ENCODE results near the gene TNPO3. TPM values are rescaled to one million over a fixed set of nuclear protein-coding genes. Genes with fewer than 3 reads are reported as not detected.
"Not testable (repeated sequence)": the region's sequence is repeated elsewhere in the genome, so short reads cannot be mapped to it uniquely, and the experiment has no call there.

TNPO3 gene
- total RNA-seq, 2 experiments from 2014 or later, result 17.1 to 18.7 TPM

DNA sequence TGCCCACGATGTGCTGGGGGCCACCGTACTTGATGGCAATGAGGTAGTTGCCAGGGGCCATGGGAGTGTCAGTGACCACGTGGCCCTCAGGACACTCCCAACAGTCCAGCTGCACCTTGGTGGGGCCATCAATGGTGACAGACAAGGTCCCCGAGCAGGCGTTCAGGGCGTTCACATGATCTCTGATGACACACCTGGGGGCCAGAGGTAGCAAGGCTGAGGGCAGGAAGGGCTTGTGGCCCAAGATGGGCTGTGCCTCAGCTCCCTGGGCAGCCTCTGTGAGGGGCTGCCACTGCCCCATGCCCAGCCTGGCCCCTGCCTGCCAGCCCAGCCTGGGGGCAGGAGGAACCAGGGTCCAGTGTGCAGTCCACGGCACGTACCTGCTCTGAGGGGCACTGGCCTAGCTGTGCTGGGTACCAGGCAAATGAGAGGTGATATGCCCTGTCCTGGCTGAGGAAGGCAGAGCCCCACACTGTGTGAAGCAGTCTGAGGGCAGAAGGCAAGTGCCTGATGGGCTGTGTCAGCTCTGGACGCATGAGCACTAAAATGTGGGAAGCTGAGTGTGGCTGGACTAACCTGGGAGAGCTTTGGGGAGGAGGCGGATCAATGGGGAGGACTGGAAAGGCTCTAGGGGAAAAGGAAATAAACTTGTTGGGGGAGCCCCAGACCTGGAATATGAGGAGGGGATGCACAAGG is 140.9 kb downstream of the TNPO3 start:
- Histone ChIP-seq H3K9me3 (ENCODE audit: control insufficient read depth in 1 of 2, insufficient read depth in 1 of 2, low read length in 2 of 2) (peaks cover 0 to 12% of the 10 kb centered on the region in 2 experiments), H3K4me3 (ENCODE audit: low read length) (no peak overlapping the region), H3K4me1 (ENCODE audit: insufficient read depth, low read length) (peaks cover 13% of the 10 kb centered on the region), H3K36me3 (ENCODE audit: insufficient read depth, low read length) (no peaks in the 10 kb centered on the region), H3K27me3 (ENCODE audit: control insufficient read depth in 1 of 2, insufficient read depth in 2 of 2, low read length in 2 of 2) (peaks cover 34 to 45% of the 10 kb centered on the region in 2 experiments), H3K27ac (ENCODE audit: low read depth in 1 of 2, low read length in 2 of 2) (no peak overlapping the region)
- Mint-ChIP-seq H3K27ac (no peak overlapping the region), H3K9me3 (no peaks in the 10 kb centered on the region), H3K4me3 (no peak overlapping the region), H3K27me3 (peaks cover 69% of the 10 kb centered on the region), H3K36me3 (ENCODE audit: low read depth) (no peaks in the 10 kb centered on the region), H3K4me1 (ENCODE audit: low read depth) (peaks cover 6% of the 10 kb centered on the region)
- intact Hi-C loops (cut with DNase I, micrococcal nuclease), result no loop called here
- DNase-seq (no peak), ATAC-seq (ENCODE audit: poor library complexity) (no peak)
- TF ChIP-seq CTCF (IDR thresholded peaks at IDR 0.05), result no peak
- ChIA-PET CTCF (no interaction called here), POLR2A (no interaction called here)

GRCh38 chr7:128912709-128913495 is 142.0 kb downstream of the TNPO3 start:
- peaks cover 0 to 12% of the 10 kb centered on the region in 2 experiments for H3K9me3 ChIP-seq (ENCODE audit: control insufficient read depth in 1 of 2, insufficient read depth in 1 of 2, low read length in 2 of 2)
- H3K27me3 Mint-ChIP-seq, result peaks cover 71% of the 10 kb centered on the region
- H3K4me1 Mint-ChIP-seq (ENCODE audit: low read depth); CTCF ChIA-PET; H3K4me3 Mint-ChIP-seq; H3K4me3 ChIP-seq (ENCODE audit: low read length); intact Hi-C loops (cut with DNase I, micrococcal nuclease); POLR2A ChIA-PET; H3K36me3 ChIP-seq (ENCODE audit: insufficient read depth, low read length); H3K36me3 Mint-ChIP-seq (ENCODE audit: low read depth); DNase-seq; ATAC-seq (ENCODE audit: poor library complexity); H3K9me3 Mint-ChIP-seq; H3K27ac ChIP-seq (ENCODE audit: low read depth in 1 of 2, low read length in 2 of 2); H3K27ac Mint-ChIP-seq: not testable (repeated sequence)
- peaks cover 34 to 48% of the 10 kb centered on the region in 2 experiments for H3K27me3 ChIP-seq (ENCODE audit: control insufficient read depth in 1 of 2, insufficient read depth in 2 of 2, low read length in 2 of 2)
- peaks cover 13% of the 10 kb centered on the region for H3K4me1 ChIP-seq (ENCODE audit: insufficient read depth, low read length)

DNA sequence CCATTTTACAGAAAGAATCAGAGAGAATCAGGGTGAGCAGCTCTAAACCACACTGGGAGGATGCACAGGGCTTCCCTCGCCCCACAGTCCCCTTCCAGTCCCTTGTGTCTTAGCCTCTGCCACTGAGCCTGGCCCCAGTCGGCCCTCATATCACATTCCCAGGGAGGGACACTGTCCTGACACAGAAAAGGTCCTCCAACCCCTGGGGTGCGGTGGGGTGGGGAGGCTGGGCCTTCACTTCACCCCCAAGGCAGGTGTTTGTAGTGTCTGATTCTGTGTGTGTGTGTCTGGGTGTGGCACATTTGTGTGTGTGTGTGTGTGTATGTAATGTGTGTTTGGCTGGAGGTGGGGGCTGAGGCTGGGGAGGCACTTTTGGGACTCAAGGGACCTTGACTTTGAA is 142.6 kb downstream of the TNPO3 start:
- Histone ChIP-seq H3K36me3 (ENCODE audit: insufficient read depth, low read length) (no peaks in the 10 kb centered on the region), H3K4me3 (ENCODE audit: low read length) (no peak overlapping the region), H3K27ac (ENCODE audit: low read depth in 1 of 2, low read length in 2 of 2) (no peak overlapping the region), H3K27me3 (ENCODE audit: control insufficient read depth in 1 of 2, insufficient read depth in 2 of 2, low read length in 2 of 2) (peaks cover 34 to 48% of the 10 kb centered on the region in 2 experiments), H3K9me3 (ENCODE audit: control insufficient read depth in 1 of 2, insufficient read depth in 1 of 2, low read length in 2 of 2) (peaks cover 0 to 12% of the 10 kb centered on the region in 2 experiments), H3K4me1 (ENCODE audit: insufficient read depth, low read length) (peaks cover 13% of the 10 kb centered on the region)
- H3K27me3 Mint-ChIP-seq, result peaks cover 72% of the 10 kb centered on the region
- H3K9me3 Mint-ChIP-seq, result no peaks in the 10 kb centered on the region
- H3K4me3 Mint-ChIP-seq, result no peak overlapping the region
- ChIA-PET POLR2A (no interaction called here), CTCF (no interaction called here)
- no peak overlapping the region for H3K27ac Mint-ChIP-seq
- DNase-seq, result no peak
- peaks cover 6% of the 10 kb centered on the region for H3K4me1 Mint-ChIP-seq (ENCODE audit: low read depth)
- no peak for TF ChIP-seq CTCF (IDR thresholded peaks at IDR 0.05)
- intact Hi-C loops (cut with DNase I, micrococcal nuclease), result no loop called here
- no peaks in the 10 kb centered on the region for H3K36me3 Mint-ChIP-seq (ENCODE audit: low read depth)
- no peak for ATAC-seq (ENCODE audit: poor library complexity)

Measured in CD4-positive, alpha-beta T cell (primary cell).